WTC11 (cell line): Measurements from ENCODE around the gene SPTLC1. TPM values are rescaled to one million over a fixed set of nuclear protein-coding genes. Genes with fewer than 3 reads are reported as not detected.

ENCODE experiments used
- CDX4 ChIP-seq: fragments of 250-450 bp; sonication (Bioruptor Pico); IDR thresholded peaks from 2 replicates; pipeline ENCODE4 v1.9.0; 2021; ENCODE audit warnings: moderate library complexity, mild to moderate bottlenecking, inconsistent platforms, borderline replicate concordance
- E2F4 ChIP-seq: sonication (generic); formaldehyde crosslinking; IDR thresholded peaks from 2 replicates; pipeline ENCODE4 v1.8.1; 2022; ENCODE audit warnings: low read depth, mild to moderate bottlenecking, moderate library complexity, missing genetic modification reagents, borderline replicate concordance
- FOXK1 ChIP-seq: sonication (generic); formaldehyde crosslinking; IDR thresholded peaks from 2 replicates; pipeline ENCODE4 v1.8.0; 2022; ENCODE audit warnings: mild to moderate bottlenecking, moderate library complexity, missing genetic modification reagents
- FOXP1 ChIP-seq: sonication (generic); formaldehyde crosslinking; IDR thresholded peaks from 2 replicates; pipeline ENCODE4 v1.8.0; 2022; ENCODE audit warnings: missing genetic modification reagents, mild to moderate bottlenecking, moderate library complexity, borderline replicate concordance
- FOXP4 ChIP-seq: sonication (generic); formaldehyde crosslinking; IDR thresholded peaks from 2 replicates; pipeline ENCODE4 v1.8.0; 2022; ENCODE audit warnings: mild to moderate bottlenecking, missing genetic modification reagents
- JUN ChIP-seq: sonication (generic); formaldehyde crosslinking; IDR thresholded peaks from 2 replicates; pipeline ENCODE4 v1.8.0; 2023; ENCODE audit warnings: mild to moderate bottlenecking, missing genetic modification reagents
- MXD4 ChIP-seq: fragments of 250-450 bp; sonication (Bioruptor Pico); IDR thresholded peaks from 2 replicates; pipeline ENCODE4 v1.8.0; 2021; ENCODE audit warnings: mild to moderate bottlenecking, moderate library complexity, borderline replicate concordance
- MYBL2 ChIP-seq: sonication (generic); formaldehyde crosslinking; IDR thresholded peaks from 2 replicates; pipeline ENCODE4 v1.8.1; 2023; ENCODE audit warnings: mild to moderate bottlenecking, moderate library complexity, missing genetic modification reagents
- NFE2L1 ChIP-seq: sonication (generic); formaldehyde crosslinking; IDR thresholded peaks from 2 replicates; pipeline ENCODE4 v1.8.1; 2023; ENCODE audit warnings: missing genetic modification reagents
- NR2C2 ChIP-seq: sonication (generic); formaldehyde crosslinking; IDR thresholded peaks from 2 replicates; pipeline ENCODE4 v1.8.0; 2022; ENCODE audit warnings: mild to moderate bottlenecking, missing genetic modification reagents
- RORB ChIP-seq: fragments of 250-450 bp; sonication (Bioruptor Pico); IDR thresholded peaks from 2 replicates; pipeline ENCODE4 v1.9.0; 2021; ENCODE audit warnings: mild to moderate bottlenecking
- SP1 ChIP-seq: sonication (generic); formaldehyde crosslinking; conservative IDR thresholded peaks from 2 replicates; pipeline ENCODE4 v1.8.1; 2022; ENCODE audit warnings: missing genetic modification reagents
- TEAD1 ChIP-seq: sonication (generic); formaldehyde crosslinking; IDR thresholded peaks from 2 replicates; pipeline ENCODE4 v1.8.0; 2022; ENCODE audit warnings: mild to moderate bottlenecking, missing genetic modification reagents
- ZNF138 ChIP-seq: sonication (generic); formaldehyde crosslinking; conservative IDR thresholded peaks from 2 replicates; pipeline ENCODE4 v1.8.1; 2022; ENCODE audit warnings: mild to moderate bottlenecking, moderate library complexity, missing genetic modification reagents
- ZNF232 ChIP-seq: sonication (generic); formaldehyde crosslinking; IDR thresholded peaks from 2 replicates; pipeline ENCODE4 v1.8.0; 2022; ENCODE audit warnings: mild to moderate bottlenecking, missing genetic modification reagents
- ZNF281 ChIP-seq: sonication (generic); formaldehyde crosslinking; IDR thresholded peaks from 2 replicates; pipeline ENCODE4 v1.8.0; 2023; ENCODE audit warnings: mild to moderate bottlenecking, missing genetic modification reagents
- ZNF416 ChIP-seq: fragments of 250-450 bp; sonication (Bioruptor Pico); IDR thresholded peaks from 2 replicates; pipeline ENCODE4 v1.9.0; 2021; ENCODE audit warnings: mild to moderate bottlenecking, inconsistent platforms
- ZNF532 ChIP-seq: fragments of 250-450 bp; sonication (Bioruptor Pico); IDR thresholded peaks from 2 replicates; pipeline ENCODE4 v1.9.0; 2021; ENCODE audit warnings: mild to moderate bottlenecking, borderline replicate concordance
- ZNF671 ChIP-seq: fragments of 250-450 bp; sonication (Bioruptor Pico); IDR thresholded peaks from 2 replicates; pipeline ENCODE4 v1.8.0; 2021; ENCODE audit warnings: mild to moderate bottlenecking
- total RNA-seq: library from RNA; stranded (reverse); gene quantifications from 3 replicates; pipeline ENCODE4 v1.2.3, GENCODE V29; 2021
- TF ChIP-seq, protein P1 (sequence below): sonication (generic); formaldehyde crosslinking; IDR thresholded peaks from 2 replicates; pipeline ENCODE4 v1.8.0; 2023; ENCODE audit warnings: missing genetic modification reagents
- TF ChIP-seq, protein P2 (sequence below): sonication (generic); formaldehyde crosslinking; conservative IDR thresholded peaks from 2 replicates; pipeline ENCODE4 v1.8.1; 2022; ENCODE audit warnings: mild to moderate bottlenecking, missing genetic modification reagents
- TF ChIP-seq, protein P3 (sequence below): sonication (generic); formaldehyde crosslinking; IDR thresholded peaks from 2 replicates; pipeline ENCODE4 v1.8.1; 2023; ENCODE audit warnings: mild to moderate bottlenecking, missing genetic modification reagents, moderate library complexity
- TF ChIP-seq, protein P4 (sequence below): sonication (generic); formaldehyde crosslinking; IDR thresholded peaks from 2 replicates; pipeline ENCODE4 v1.8.1; 2022; ENCODE audit warnings: missing genetic modification reagents, borderline replicate concordance

Gene SPTLC1
- total RNA-seq, 1 experiment from 2014 or later, result 81.2 TPM

DNA sequence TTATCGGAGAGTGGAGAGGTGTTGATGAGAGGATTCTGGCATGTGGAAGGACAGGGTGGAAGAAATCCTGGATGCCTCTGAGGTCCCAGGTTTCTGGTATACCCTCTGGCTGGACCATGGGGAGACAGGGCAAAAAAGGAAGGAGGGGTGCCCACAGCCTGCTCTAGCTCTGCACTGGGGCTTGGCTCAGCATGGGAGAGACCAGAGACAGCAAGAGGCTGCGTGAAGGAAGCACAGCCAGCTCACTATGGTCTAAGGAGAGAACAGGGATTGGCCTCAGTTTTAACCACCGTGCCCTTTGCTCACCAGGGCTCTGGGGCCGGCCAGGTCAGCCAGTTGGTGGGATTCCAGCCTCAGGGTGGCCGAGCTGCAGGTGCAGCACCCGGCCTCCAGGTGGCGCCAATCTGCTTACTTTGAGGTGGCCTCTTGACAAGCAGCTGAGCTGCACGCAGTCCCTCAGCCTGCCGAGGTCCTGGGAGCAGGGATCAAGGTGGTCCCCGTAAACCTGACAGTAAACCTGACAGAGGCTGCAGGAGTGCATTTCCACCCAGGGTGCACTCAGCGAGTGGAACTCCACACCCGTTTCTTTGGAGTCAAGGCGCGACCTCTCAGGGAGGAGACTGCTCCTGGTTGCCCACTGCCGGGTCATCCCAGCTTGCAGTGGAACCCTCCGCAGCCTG, 25.0 kb upstream of the SPTLC1 start (continued):
- TF ChIP-seq, protein P1, sequence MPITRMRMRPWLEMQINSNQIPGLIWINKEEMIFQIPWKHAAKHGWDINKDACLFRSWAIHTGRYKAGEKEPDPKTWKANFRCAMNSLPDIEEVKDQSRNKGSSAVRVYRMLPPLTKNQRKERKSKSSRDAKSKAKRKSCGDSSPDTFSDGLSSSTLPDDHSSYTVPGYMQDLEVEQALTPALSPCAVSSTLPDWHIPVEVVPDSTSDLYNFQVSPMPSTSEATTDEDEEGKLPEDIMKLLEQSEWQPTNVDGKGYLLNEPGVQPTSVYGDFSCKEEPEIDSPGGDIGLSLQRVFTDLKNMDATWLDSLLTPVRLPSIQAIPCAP (CRISPR knock-in tag), result peak; percentile 82; the same call in 1 of the 2 replicates
- TF ChIP-seq FOXP4 (peak; percentile 75; the same call in 1 of the 2 replicates), MYBL2 (CRISPR knock-in tag) (no peak), FOXP1 (CRISPR knock-in tag) (peak; percentile 27; the same call in 1 of the 2 replicates), ZNF281 (CRISPR knock-in tag) (no peak), SP1 (peak; percentile 24; the same call in 1 of the 2 replicates), ZNF138 (CRISPR knock-in tag) (peak; percentile 47; the same call in 1 of the 2 replicates), NFE2L1 (no peak), NR2C2 (CRISPR knock-in tag) (no peak), ZNF532 (CRISPR knock-in tag) (no peak), TEAD1 (CRISPR knock-in tag) (0 out of 2 replicates have a peak, but pooled peaks have one; percentile 69), ZNF416 (CRISPR knock-in tag) (no peak), FOXK1 (CRISPR knock-in tag) (0 out of 2 replicates have a peak, but pooled peaks have one; percentile 53), ZNF671 (no peak), MXD4 (CRISPR knock-in tag) (no peak), RORB (CRISPR knock-in tag) (no peak), E2F4 (CRISPR knock-in tag) (no peak), ZNF232 (CRISPR knock-in tag) (no peak), JUN (CRISPR knock-in tag) (no peak; the same call in 1 of the 2 replicates), CDX4 (no peak)
- TF ChIP-seq, protein P2, sequence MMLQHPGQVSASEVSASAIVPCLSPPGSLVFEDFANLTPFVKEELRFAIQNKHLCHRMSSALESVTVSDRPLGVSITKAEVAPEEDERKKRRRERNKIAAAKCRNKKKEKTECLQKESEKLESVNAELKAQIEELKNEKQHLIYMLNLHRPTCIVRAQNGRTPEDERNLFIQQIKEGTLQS (CRISPR knock-in tag), result no peak
- TF ChIP-seq, protein P3, sequence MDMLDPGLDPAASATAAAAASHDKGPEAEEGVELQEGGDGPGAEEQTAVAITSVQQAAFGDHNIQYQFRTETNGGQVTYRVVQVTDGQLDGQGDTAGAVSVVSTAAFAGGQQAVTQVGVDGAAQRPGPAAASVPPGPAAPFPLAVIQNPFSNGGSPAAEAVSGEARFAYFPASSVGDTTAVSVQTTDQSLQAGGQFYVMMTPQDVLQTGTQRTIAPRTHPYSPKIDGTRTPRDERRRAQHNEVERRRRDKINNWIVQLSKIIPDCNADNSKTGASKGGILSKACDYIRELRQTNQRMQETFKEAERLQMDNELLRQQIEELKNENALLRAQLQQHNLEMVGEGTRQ (CRISPR knock-in tag), result no peak
- TF ChIP-seq, protein P4, sequence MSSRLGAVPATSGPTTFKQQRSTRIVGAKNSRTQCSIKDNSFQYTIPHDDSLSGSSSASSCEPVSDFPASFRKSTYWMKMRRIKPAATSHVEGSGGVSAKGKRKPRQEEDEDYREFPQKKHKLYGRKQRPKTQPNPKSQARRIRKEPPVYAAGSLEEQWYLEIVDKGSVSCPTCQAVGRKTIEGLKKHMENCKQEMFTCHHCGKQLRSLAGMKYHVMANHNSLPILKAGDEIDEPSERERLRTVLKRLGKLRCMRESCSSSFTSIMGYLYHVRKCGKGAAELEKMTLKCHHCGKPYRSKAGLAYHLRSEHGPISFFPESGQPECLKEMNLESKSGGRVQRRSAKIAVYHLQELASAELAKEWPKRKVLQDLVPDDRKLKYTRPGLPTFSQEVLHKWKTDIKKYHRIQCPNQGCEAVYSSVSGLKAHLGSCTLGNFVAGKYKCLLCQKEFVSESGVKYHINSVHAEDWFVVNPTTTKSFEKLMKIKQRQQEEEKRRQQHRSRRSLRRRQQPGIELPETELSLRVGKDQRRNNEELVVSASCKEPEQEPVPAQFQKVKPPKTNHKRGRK, result no peak
